HG03045 (cell line): ENCODE data around the gene FRS3.
"Not testable (repeated sequence)": the region's sequence is repeated elsewhere in the genome, so short reads cannot be mapped to it uniquely, and the experiment has no call there.

Source experiments
- ATAC-seq: cut with Tn5 transposase; IDR thresholded peaks from one replicate; pipeline ENCODE4 v1.9.1; 2021; ENCODE audit warnings: mild to moderate bottlenecking, moderate library complexity; ENCODE audit not compliant: unreplicated experiment

FRS3 gene

GRCh38 chr6:41770381-41771057 lies 9.2 kb downstream of the FRS3 start:
- no peak for ATAC-seq

DNA sequence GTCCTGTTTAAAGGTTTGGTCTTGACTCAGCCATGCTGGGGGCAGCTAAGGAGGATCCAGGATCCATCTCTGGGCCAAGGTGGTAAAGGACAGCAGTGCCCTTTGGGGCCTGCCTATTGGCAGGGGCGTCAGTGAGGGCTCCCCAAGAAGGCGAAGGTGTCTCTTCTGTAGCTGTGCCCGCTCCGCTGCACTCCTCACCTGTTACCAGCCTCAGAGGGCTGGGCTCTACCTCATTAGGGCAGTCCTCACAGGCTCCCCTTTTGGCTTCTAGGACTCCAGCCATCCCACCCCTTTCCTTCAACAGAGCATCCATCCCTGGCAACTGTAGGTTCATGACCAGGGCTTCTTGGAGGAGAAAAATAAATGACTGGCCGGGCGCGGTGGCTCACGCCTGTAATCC lies 10.3 kb downstream of the FRS3 start:
- no peak for ATAC-seq

- ATAC-seq, result no peak
Observed at GRCh38 chr6:41768545-41769308, 11.0 kb downstream of the FRS3 start.

DNA sequence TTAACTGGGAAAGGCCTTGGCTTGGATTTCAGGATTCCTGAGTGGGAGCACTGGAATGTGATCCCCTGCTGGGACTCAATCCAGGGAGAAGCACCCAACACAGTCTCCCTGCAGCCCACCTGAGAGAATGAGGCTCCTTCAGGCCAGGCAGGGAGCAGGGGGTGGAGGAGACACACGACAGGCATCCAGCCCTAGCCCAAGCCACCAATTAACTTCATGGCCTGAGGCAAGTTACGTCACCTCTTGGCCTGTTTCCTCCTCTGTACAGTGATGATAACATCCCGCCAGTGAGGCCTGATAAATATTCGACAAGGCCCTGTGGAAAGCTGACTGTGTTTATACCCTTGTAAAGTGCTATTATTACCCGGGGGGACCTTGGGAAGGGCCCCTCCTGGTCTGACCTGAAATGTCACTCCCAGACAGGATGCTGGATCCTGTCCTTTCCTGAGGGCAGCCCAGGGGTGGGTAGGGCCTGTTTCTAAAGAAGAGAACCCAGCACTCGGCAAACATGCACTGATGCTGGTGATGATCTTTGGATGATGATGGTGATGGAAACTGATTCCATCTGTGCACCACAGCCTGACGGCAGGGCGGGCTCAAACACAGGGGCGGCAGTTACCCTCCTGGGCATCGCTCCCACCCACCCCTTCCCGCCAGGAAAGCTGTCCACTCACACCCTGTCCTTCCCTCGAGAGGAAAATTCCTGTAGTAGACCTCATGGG lies 12.4 kb downstream of the FRS3 start:
- ATAC-seq, result no peak

DNA sequence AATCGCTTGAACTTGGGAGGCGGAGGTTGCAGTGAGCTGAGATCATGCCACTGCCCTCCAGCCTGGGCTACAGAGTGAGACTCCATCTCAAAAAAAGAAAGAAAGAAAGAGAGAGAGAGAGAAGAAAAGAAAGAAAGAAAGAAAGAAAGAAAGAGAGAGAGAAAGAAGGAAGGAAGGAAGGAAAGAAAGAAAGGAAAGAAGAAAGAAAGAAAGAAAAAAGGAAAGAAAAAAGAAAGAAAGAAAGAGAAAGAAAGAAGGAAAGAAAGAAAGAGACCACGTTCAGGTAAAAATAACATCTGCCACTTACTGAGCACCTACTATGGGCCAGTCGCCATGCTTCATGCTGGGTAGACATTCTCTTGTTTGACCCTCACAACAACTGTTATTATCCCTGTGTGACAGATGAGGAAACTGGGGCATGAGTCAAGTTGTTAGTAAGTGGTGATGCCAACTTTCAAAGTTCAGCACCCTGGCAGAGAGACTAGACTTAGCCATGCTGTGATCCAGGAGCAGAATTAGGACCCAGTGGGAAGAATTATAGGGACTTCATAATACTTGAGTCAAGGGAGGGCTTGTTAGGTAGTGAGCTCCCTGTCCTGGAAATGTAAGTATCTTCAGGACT lies 13.5 kb downstream of the FRS3 start:
- not testable (repeated sequence) for ATAC-seq

- ATAC-seq, result no peak
Observed at GRCh38 chr6:41763470-41763869, 16.2 kb downstream of the FRS3 start.

- no peak for ATAC-seq
Observed at GRCh38 chr6:41759905-41760579, 19.7 kb downstream of the FRS3 start.

GRCh38 chr6:41759106-41759904 lies 20.4 kb downstream of the FRS3 start:
- no peak for ATAC-seq

DNA sequence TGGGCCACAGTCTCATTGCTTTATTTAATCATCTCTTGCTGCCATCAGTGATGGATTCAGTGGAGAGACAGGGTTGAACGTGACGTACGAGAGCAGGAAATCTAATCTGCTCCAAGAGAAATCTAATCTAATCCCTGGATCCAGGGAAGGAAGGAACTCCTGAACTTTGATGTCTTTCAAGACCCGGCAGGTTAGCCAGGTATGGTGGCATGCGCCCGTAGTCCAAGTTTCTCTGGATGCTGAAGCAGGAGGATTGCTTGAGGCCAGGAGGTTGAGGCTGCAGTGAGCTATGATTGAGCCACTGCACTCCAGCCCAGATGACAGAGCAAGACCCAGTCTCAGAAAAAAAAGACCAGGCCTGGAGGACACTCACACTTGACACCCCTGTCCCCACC lies 21.1 kb downstream of the FRS3 start:
- ATAC-seq, result no peak

GRCh38 chr6:41757931-41758640 lies 21.6 kb downstream of the FRS3 start:
- ATAC-seq, result no peak

DNA sequence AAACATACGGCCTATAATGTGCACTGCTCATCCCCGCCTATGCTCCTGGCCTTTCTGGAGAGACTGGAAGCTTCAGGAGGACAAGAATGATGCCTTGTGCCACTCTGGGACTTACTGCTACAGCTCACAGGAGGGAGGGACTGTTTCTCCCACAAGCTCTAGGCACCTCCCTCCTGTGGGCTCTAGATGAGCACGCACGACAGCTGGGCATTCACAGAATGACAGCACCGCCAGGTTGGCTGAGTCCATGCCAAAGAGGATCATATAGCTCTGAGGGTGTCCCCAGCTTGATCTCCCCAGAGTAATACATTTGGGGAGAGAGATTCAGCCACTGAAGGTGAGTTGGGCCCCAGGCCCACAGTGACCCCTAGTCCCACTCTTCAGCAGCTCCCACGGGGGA lies 22.4 kb downstream of the FRS3 start:
- ATAC-seq, result no peak

- no peak for ATAC-seq
Observed at GRCh38 chr6:41756354-41756753, 23.3 kb downstream of the FRS3 start.

DNA sequence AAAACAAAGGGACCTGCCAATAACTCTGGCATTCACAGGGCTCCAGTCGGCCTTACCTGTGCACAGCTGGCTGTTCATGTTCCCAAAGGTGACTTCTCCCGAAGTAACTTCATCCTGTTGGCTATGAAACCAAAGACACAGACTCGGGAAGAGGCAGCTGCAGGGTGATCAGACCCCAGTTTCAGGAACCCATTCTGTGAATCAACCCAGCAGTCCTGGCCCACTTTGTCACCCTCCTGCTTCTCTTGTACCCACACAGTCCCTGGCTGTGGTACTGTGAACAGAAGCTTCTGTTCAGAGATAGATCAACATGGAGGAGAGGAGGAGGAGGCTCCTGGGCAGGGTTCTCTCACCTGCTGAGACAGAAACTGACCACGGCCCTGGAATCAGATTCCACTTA lies 23.8 kb downstream of the FRS3 start:
- ATAC-seq, result no peak

GRCh38 chr6:41750374-41750773 lies 29.3 kb downstream of the FRS3 start:
- no peak for ATAC-seq

GRCh38 chr6:41748542-41748941 lies 31.2 kb downstream of the FRS3 start:
- no peak for ATAC-seq

- no peak for ATAC-seq
Observed at GRCh38 chr6:41748102-41748477, 31.6 kb downstream of the FRS3 start.

DNA sequence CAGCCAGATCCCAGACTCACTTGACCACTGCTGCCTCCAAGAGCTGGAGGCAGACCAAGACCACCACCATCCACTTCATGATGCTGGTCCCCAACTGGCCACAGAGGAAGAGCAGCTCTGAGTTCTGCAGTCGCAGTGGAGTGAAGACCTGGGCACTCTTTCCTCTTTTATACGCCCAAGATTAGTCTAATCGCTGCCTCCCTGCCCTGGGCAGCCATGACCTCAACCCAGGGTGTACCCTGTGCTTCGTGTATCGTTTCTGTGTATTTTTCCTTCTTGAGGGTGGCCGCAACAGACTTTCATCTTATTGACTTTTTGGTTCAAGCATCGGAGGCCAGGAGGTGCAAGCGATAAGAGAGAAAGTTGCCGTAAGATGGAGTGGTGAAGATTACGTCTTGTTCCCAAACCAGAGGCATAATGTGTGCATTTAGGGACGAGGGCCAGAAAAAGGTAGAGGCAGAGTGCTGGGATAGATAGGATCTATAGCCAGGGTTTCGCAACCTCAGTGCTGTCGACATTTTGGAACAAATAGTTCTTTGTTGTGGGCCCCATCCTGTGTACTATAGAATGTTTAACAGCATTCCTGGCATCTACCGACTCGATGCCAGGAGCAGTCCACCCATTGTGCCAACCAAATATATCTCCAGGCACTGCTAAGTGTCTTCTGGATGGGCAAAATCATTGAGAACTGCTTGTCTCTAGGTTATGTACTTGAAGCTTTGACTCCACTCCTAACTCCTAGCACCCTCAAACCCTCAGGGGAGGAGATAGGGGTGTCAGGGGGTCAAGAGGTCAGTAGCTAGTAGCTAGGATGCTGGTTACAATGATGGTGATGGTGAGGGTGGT lies 32.2 kb downstream of the FRS3 start, which contains the start of gene PGC:
TSS of gene PGC (minus strand) at position 142 of the 846 bp plus-strand sequence. CDS start at position 79, 63 bp downstream.
- ATAC-seq, result no peak

DNA sequence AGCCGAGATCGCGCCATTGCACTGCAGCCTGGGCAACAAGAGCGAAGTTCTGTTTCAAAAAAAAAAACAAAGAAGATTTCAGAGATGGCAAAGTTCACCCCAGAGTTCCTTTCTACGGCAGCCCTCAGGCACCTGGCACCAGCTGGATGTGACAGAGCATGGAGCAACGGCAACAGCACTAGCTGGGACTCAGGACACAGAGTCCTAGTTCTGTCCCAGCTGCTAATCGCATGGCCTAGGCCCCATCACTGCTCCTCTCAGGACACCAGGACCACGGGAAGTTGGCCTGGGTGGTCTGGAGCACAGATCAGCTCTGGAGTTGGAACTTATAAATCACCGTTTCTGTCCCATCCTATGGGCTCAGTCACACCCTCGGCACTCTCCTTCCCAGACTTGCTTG lies 33.6 kb downstream of the FRS3 start:
- no peak for ATAC-seq
